Right lobe of liver (tissue), 4 donors: ENCODE measurements around the gene MAGI1.

Experiments used
- CTCF ChIP-seq, 4 donors: fragments of 200-600 bp in 3 of 4; fragments of 450-650 bp in 1 of 4; IDR thresholded peaks; one replicate each; pipeline versions ENCODE4 v1.5.1 to v1.8.0; 2016 to 2022; ENCODE audit warnings: antibody characterized with exemption in 4 of 4, mild to moderate bottlenecking in 2 of 4
- POLR2A ChIP-seq: fragments of 450-650 bp; IDR thresholded peaks from one replicate; pipeline ENCODE4 v1.6.1; 2017; ENCODE audit warnings: antibody characterized with exemption, mild to moderate bottlenecking
- donor health status: DM: no; HTN: no; CAD: no.
- donor health status: DM: no; HTN: no; CAD: no.
- donor health status: DM: no; HTN: yes; CAD: no.

GRCh38 chr3:65777050-65777449 lies 261.7 kb downstream of the MAGI1 start:
- TF ChIP-seq CTCF (IDR thresholded peaks at IDR 0.05) (no peak), POLR2A (no peak)
